Kidney glomerular epithelial cell (primary cell): ENCODE measurements around the gene CCDC63.

Experiments
- DNase-seq: peaks from one replicate; lab custom pipeline; 2025; lab: John Stamatoyannopoulos, UW

CCDC63 gene

DNA sequence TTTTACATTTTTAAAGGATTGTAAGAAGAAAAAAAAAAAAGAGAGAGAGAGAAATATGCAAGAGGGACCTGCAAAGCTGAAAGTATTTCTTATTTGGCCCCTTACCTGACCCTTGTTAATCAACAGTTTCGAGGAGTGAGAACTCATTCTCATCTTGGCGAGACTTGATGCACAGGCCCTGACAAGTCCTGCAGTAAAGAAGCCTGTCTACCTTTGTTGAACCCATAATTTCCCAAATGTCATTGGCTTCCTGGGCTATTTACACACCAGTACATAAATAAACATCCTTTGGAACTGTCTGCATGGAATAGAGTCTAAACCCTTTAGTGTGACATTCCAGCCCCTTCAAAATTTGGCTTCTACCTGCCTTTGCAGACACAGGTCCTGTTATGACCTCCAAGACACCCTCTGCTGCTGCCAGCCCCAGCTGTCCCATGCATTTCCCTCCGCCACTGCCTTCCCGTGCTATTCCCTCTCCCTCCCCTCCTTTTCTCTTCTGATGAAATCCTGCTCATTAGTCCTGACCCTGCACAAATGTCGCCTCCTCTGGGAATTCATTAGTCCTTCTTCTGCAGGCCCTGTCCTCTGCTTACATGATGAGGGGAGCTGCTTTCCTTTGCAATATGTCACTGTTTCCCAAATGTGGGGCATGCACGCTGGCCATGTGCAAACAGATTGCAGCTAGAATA is 38.5 kb downstream of the CCDC63 start:
- DNase-seq, result no peak

DNA sequence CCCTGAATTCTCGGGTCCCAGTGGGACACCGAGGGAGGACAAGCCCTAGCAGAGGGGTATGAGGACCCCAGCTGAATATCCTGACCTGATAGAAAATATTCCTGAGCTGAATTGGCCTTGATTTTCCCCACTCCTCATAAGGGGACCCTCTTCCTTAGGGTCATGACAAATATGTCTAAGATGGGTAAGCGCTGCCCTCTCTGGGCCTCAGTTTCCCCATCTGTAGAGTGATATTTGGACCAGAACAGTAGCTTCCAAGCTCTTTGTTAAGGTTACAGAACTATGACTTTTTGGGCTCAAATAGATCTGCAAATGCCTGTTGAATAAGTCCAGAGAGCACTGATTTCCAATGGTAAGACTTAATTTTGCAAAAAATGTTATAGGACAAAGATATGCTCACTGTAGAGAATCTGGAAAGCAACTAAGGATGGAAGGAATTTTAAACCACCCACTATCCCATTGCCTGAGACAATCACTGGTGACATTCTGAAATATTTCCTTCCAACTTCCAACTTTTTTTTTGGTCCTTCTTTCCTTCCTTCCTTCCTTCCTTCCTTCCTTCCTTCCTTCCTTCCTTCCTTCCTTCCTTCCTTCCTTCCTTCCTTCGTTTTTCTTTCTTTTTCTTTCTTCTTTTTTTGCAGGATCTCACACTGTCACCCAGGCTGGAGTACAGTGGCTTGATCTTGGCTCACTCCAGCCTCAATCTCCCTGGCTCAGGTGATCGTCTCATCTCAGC is 41.6 kb downstream of the CCDC63 start:
- DNase-seq, result no peak

DNA sequence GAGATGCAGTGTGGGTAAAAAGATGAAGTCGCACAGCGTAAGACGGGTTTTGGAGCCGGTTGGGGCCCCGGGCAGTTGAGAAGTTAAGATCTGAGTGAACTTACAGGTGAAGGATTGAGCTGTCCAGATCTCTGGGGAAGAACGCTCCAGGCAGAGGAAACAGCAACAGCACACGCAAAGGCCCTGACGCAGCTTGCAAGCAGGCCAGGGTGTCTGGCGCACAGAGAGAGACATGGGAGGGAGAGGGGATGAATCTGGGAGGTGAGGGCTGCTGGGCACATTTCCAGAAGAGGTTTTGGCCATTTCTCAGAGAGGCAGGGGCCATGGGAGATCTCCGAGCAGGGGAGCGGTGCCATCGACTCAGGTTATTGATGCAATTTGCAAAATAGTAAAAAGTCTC is 42.6 kb downstream of the CCDC63 start:
- no peak for DNase-seq

DNA sequence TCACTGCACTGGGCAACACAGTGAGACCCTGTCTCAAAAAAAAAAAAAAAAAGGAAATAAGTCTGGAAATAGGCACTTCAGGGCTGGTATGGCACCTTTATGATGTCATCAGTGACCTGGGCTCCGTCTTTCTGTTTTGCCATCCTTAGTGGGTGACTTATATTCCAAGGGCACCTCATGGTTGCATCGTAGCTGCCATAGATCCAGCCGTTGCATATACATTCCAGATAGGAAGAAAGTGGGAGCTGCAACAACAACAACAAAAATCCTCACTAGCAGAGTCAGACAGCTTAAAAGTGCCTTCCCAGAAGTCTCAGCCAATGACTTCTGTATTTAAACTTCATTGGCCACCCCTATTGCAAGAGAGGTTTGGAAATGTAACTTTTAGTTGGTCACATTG is 47.2 kb downstream of the CCDC63 start:
- DNase-seq, result no peak

DNA sequence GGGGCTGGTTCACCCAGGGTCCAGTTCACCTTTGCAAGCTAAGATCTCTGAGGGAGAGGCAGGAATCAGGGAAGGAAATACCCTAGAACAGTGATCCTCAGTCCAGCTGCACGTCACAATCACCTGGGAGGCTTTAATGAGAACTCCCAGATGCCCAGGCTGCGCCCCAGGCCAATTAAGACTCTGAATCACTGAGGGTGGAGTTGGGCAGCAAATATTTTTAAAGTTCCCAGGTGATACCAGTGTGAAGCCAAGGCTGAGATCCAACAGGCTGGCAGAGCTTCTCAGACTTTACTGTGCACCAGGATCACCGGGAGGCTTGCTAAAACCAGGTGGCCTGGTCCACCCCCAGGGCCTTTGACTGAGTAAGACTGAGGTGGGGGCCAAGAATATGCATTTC is 49.8 kb downstream of the CCDC63 start:
- DNase-seq, result no peak

DNA sequence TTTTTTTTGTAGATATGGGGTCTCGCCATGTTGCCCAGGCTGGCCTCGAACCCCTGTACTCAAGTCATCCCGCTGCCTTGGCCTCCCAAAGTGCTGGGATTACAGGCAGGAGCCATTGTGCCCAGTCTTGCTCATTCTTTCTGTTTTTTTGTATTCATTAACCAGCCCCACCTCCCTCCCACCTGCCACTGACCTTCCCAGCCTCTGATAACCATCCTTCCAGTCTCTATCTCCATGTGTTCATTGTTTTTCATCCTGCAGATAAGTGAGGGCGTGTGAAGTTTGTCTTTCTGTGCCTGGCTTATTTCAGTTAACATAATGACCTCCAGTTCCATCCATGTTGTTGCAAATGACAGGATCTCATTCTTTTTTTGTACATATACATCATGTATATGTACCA is 54.6 kb downstream of the CCDC63 start:
- no peak for DNase-seq

DNA sequence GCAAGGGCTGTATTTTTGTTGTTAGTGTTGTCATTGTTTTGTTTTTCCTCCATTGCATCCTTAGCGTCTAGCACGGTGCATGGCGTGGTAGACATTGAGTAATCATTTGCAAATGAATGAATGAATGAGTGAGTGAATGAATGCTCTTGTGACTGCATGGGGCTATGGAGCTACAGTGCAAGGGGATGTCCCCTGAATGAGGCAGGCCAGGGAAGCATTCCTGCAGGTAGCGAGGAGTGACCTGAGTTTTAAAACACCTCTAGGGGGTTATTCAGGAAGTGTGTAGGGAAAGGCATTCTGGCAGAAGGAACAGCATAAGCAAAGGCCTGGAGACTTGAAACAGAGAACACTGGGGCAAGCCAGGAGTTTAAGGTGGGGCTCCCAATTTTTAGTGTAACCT is 56.7 kb downstream of the CCDC63 start:
- DNase-seq, result no peak

DNA sequence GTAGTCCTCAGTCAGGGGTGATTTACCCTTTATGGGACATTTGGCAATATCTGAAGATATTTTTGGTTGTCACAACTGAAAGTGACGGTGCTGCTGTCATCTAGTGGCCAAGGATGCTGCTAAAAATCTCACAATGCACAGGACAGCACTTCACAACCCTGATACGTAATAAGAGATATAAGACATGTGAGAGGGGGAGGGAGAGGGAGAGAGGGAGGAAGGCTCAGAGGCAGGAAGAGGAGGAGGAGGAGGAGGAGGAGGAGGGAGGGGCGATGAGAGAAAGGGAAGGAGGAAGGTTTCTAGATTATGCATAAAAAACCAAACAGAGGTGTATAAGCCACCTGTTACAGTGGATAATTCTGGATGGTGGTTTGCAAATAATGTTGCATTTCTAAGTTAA is 59.3 kb downstream of the CCDC63 start:
- no peak for DNase-seq

DNA sequence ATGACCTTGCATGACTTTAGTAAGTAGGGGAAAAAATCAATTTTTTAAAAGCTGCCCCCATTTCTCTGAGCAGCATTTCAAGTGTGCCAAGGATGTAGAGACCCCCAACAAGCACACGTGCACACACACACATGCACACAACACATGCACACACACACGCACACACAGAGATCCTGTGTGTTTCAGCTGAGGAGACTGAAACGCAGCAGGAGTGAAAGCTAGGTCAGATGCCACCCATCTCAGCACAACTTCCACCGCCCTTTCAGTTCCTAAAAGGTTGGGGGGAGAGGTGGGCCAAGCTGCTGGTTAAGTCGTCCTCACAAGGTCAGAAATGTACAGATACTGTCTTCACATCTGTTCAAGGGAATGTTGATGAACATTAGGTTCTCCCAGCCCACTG is 59.7 kb downstream of the CCDC63 start:
- DNase-seq, result no peak

DNA sequence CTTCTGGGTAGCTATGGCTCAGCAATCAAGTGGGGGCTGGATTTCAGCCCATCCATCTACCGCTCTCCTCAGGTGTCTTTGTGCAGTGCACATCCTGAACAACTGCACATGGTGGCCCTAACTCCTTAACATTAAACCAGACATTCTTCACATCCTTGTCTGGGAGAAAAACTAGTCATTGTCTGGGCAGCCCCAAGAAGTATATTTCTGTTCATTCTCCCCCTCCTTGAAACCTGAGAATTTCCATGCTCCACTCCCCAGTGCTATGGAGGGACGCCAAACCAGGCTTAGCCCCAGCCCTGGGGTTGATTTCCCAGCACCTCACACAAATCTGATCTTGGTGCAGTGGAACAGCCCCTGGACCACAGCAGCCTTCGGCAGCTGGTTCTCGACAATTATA is 60.2 kb downstream of the CCDC63 start:
- DNase-seq, result no peak

DNA sequence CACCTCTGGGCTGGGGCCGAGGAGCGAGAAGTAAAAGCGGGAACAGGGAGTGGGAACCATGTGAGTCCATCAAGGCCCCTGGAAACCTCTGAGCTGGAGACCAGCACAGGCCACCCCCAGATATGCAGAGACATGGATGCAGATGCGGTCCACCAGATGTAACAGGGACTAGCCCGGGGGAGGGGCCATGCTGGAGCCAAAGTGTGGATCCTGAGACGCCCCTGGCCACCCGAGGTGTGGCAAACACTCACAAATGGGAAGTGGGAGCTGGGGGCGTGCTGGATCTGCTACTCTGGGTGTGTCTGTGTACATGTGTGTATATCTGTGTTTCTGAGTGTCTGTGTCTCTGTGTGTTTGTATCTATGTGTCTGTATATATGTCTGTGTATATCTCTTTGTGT is 60.8 kb downstream of the CCDC63 start:
- no peak for DNase-seq

DNA sequence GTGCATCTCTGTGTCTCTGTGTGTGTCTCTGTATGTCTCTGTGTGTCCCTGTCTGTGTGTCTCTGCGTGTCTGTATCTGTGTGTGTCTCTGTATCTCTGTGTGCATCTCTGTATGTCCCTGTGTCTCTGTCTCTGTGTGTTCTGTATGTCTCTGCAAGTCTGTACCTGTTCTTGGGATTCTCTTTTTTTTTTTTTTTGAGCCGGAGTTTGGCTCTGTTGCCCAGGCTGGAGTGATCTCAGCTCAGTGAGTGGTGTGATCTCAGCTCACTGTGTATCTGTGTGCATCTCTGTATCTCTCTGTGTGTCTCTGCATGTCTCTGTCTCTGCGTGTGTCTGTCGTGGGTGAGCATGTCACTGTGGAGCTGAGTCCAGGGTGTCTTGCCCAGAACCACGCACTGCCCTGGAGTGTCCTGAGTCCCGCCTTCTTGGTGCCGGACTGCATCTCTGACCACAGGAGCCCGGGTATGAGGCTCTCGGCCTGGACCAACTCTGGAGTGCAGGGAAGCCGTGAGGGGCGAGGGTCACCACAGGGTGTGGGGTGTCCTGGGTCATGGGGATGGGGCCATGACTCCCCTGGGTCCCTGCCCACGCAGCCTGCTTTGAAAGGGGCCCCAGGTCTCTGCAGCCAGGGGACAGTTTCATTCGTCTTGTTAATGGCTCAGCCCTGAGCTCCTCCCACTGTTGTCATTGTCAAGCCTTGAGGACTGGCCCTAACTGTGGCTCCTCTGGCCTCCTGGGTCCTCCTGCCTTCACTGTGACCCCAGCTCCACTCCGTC is 61.8 kb downstream of the CCDC63 start:
- DNase-seq, result no peak

DNA sequence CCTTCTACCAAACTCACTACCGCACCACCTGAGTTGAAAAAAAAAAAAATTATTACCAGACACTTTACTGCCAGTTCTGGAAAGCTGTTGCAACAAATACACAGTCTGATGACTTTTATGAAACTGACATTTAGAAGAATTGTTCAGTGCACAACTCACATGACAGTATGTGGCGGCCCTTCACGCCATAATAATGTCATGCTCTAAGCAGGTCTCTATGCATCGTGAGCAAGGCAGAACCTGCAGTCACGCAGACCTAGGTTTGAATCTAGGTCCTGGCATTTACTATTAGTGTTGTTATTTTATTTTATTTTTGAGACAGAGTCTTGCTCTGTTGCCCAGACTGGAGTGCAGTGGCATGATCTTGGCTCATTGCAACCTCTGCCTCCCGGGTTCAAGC is 65.5 kb downstream of the CCDC63 start:
- no peak for DNase-seq

DNA sequence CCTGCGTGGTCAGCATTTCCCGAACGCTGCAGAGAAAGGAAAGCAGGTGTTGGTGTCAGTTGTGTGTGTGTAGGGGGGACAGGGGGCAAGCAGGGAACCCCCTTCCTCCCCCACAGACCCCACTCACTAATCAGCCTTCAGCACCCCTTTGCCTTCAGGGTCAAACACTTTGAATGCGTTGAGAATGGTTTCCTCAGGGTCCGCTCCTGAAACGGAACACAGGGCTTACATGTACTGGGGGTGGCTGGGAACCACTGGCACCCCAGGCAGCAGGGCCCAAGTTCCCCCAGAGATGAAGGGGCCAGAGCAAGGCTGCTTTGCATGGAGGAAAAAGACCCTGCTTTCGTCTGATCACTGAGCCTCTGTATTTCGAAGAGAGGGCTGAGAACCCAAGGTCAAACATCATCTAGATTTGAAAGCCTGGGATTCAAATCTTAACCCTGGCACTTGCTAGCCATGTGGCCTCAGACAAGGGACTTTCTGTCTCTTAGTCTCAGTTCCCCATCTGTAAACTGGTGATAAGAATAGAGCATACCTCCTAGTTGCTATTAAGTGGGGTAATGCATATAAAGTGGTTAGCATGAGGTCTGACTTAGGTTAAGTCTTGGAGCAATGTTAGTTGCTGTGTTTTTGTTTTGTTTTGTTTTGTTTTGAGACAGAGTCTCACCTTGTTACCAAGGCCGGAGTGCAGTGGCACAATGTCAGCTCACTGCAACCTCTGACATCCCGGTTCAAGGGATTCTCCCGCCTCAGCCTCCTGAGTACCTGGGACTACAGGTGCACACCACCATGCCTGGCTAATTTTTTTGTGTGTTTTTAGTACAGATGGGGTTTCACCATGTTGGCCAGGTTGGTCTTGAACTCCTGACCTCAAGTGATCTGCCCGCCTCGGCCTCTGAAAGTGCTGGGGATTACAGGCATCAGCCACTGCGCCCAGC is 66.6 kb downstream of the CCDC63 start:
- no peak for DNase-seq

DNA sequence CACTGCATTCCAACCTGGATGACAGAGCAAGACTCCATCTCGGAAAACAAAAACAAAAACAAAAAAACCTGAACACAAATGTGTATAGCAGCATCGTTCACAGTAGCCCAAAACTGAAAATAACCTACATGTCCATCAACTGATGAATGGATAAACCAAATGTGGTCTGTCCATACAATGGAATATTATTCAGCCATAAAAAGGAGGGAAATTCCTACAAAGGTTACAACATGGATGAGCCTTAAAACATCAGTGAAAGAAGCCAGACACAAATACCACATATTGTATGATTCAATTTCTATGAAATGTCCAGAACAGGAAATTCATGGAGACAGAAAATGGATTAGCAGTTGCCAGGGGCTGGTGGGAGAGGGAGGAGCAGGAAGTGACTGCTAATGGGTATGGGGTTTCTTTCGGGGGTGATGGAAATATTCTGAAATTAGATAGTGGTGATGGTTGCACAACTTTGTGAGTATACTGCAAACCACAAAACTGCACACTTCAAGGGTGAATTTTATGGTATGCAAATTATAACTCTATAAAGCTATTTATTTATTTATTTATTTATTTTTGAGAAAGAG is 69.6 kb downstream of the CCDC63 start:
- no peak for DNase-seq

DNA sequence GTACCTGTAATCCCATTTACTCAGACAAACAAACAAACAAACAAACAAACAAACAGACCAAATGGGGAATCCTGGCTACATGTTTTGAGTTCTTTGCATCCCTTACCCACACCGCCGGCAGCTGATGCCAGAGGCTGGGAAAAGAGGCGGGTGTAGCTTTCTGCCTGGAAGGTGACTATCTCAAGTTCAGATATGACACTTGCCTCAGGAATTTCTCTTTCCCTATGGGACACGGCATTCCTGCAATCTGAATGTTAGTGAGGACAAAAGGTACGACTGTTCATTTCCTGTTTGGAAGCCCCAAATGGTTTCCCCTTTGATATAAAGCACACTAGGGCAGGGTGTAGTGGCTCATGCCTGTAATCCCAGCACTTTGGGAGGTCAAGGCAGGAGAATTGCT is 70.7 kb downstream of the CCDC63 start:
- no peak for DNase-seq

DNA sequence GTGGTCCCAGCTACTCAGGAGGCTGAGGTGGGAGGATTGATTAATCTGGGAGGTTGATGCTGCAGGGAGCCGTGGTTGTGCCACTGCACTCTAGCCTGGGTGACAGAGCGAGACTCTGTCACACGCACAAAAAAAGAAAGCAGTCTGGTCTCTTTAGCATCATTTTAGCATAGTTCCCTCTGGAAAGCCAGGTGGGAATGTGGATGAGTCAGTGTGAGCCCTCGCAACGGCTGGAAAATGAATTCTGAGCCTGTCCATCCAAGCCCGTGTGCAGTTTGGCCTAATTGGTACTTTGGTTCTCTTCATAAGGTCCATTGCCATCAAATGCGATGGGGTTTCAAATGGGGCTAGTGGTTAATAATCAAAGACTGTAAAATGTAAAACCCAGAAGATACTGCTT is 71.2 kb downstream of the CCDC63 start:
- no peak for DNase-seq

DNA sequence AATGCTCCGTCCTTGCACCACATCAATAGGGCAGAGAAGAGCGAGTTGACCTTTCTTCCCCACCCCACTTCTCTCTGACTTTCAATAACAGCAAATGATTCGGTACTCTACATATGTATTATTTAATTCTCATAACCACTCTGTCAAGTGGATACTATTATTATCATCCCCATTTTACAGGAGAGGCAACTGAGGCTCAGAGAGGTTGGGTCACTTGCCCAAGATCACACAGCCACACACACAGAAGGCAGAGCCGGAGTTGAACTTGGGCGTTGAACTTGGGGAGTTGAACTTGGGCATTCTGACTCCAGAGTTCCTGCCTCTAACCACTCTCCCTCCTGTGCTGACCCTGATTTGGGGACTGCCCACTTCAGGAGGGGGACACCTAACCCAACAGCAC is 72.9 kb downstream of the CCDC63 start:
- no peak for DNase-seq

DNA sequence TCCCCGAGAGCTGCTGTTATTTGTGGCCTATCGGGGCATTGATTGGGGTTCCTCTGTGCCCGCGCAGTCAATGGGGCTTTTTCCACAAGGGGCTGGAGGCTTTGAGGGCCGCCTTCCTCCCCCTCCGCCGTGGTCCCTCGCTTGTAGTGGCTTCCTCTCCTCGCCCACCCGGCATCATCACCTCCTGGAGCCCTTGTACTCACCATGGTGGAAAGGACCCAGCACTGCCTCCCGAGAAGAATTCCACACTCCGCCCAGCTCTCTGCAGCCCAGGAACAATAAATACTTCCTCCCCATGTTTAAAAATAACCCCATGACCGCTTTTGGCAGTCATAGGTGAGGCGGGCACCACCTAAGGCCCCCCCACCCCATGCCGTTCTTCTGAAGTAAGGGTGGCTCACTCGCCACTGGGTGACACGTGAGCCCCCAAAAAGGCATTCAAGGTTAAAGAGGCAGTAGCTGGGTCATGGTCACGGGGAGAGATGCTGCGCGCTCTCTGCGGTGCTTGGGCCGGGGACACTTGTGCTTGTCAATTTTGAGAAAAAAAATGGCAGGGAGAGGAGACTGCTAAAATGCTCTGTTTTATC is 73.6 kb downstream of the CCDC63 start, which contains the start of gene MYL2:
MYL2 (minus strand) TSS at position 256 of the 587 bp plus-strand sequence; CDS start at position 206, 50 bp downstream.
- no peak for DNase-seq

DNA sequence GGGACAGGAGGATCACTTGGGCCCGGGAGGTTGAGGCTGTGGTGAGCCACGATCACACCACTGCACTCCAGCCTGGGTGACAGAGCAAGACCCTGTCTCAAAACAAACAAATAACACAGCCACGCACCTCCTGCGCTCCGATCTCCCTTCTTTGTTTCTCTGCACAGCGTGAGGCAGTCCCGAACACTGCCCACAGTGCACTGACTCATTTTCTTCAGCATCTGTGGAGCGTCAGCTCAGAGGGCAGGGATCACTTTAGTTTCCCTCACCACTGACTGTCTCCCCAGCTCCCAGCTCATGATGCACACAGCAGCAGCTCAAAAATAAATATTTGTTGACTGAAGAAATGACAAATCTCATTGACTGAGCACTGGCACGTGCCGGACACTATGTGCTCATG is 74.5 kb downstream of the CCDC63 start:
- DNase-seq, result no peak

DNA sequence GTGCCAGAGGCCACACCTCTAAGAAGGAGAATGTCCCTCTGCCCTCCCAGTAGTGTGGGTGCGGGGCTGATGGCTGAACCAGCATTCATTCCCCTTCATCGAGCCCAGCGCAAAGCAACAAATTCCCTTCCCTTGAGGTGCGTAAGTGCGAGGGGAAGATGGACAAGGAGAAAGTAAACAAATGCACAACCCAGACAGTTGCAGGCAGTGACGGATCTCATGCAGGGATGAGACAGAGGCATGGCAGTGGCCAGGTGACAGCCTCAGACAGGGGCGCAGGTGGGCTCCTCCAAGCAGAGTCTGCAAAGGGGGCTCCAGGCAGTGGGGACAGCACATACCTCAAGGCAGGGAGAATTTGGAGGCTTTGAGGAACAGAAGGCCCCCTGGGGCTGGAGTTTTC is 75.9 kb downstream of the CCDC63 start:
- no peak for DNase-seq
